Stimulated activated CD8-positive, alpha-beta memory T cell treated with anti-CD3 and anti-CD28 coated beads, Interleukin-12 subunit alpha, Interleukin-12 subunit beta, amount 100 ng/mL, for 1 hour (primary cell): Measurements from ENCODE around the gene SRC.

Experiments
- DNase-seq: peaks from one replicate; pipeline ENCODE4 v3.0.0-alpha.2; 2020; ENCODE audit warnings: low read depth

The SRC gene

DNA sequence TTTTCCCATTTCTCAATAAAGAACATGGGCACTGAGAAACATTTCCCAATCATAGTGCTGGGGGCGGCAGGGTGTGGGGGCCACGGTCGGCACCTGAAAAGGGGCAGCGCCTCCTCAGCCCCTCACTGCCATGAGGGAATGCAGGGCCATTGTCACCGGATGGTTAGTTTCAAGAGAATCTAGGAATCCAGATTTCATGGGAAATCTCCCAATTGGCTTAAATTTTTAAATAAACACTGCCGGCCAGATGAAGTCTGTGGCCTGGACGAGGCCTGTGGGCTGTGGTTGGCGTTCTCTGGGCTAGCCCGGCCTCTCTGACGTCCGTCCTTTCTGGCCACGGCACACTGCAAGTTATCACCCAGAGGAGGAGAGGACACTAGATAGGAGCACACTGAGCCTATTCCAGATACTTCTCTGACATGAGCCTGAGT is 30.9 kb upstream of the SRC start:
- DNase-seq, result no peak

GRCh38 chr20:37315452-37316110 is 30.4 kb upstream of the SRC start:
- DNase-seq, result no peak

DNA sequence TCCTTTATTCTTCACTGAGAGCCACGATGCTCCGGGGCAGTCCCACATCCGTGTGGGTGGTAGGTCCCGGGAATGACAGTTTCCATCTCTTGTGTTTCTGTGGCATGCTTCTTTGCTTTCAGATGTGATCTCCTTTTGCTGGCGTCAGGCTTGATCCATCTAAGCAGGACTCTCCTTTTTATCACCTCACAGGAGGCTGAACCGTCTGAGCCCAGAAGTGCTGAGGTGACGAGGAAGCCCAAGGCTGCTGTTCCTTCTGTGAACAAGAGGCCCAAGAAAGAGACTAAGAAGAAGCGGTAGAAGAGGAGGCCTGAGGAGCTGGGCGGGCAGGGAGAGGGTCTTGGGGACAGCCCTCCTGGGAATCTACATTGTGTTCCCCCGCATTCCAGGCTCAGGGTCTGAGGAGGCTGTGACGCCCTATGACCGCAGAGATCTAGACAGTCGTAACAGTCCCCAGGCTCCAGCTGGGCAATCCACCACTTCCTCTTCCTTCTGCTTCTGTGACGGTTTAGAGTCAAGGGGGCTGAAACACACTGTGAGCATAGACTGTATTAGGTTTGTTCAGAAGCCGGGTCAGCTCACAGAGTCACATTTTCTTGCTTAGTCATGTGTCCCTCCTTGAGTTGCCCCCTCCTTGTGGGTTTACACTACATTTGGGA is 29.7 kb upstream of the SRC start:
- DNase-seq, result no peak

- no peak for DNase-seq
Measured at GRCh38 chr20:37316775-37317170, 29.2 kb upstream of the SRC start.

DNA sequence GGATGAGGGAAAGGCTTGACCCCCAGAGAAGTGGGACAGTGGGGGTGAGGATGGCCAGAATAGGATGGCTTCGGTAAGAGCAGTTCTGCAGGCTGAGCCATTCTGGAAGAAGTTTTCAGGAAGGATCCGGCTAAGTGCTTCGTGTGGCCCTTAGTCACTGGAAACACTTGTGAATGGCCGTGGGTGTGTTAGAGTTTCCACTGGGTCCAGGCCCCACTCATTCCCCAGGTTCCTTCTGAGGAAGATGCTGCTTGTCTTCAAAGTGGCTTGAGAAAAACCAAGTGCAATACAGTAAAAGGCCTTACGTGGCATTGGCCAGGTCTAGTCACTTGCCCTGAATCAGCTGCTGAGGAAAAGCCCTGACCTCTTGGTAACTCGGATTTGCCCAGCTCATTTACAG is 28.6 kb upstream of the SRC start:
- DNase-seq, result no peak

GRCh38 chr20:37317994-37318640 is 27.8 kb upstream of the SRC start:
- DNase-seq, result no peak

DNA sequence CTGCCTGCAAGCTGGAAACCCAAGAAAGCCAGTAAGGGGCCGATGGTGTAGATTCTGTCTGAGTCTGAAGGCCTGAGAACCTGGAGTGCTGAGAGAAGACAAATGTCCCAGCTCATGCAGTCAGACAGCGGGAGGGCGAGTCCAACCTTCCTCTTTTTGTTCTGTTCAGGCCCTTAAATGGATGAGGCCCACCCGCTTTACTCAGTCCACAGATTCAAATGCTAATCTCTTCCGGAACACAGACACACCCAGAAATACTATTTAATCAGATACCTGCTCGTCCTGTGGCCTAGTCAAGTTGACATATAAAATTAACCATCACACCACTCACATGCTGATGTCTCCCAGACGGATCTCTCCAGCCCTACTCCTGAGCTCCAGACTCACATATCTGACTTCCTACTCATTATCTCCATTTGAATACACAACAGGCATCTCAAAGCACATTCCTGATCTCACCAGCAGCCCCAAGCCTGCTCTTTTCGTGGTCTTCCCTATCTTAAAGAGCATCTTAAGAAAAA is 26.7 kb upstream of the SRC start:
- DNase-seq, result no peak

DNA sequence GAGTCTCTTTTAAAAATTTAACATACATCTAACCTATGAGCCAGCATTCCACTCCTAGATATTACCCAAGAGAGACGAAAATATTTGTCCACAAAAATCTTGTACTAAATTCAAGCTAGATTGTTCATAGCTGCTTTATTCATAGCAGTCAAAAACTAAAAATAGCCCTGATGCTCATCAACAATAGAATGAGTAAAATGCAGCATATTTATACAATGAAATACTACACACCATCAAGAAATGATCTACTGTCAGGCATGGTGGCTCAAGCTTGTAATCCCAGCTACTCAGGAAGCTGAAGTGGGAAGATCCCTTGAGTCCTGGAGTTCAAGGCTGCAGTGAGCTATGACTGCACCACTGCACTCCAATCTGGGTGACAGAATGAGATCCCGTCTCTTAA is 22.0 kb upstream of the SRC start:
- DNase-seq, result no peak

DNA sequence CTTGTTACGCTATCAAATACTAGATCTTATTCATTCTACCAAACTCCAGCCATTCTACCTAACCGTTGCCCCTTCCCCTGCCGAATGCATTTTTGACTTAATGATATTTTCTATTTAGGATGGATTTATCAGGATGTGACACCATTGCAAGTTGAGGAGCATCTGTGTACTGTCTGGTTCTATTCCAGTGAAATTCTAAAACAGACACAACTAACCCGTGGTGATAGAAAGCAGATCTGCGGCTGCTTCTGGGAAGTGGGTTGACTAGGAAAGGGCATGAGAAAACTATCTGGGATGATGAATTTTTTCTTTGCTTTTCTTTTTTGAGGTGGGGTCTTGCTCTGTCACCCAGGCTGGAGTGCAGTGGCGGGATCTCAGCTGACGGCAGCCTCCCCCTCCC is 20.7 kb upstream of the SRC start:
- no peak for DNase-seq

GRCh38 chr20:37326666-37327065 is 19.3 kb upstream of the SRC start:
- DNase-seq, result no peak

GRCh38 chr20:37327748-37328147 is 18.2 kb upstream of the SRC start:
- DNase-seq, result no peak

GRCh38 chr20:37328149-37328945 is 17.6 kb upstream of the SRC start:
- no peak for DNase-seq

GRCh38 chr20:37329481-37330165 is 16.3 kb upstream of the SRC start:
- no peak for DNase-seq

DNA sequence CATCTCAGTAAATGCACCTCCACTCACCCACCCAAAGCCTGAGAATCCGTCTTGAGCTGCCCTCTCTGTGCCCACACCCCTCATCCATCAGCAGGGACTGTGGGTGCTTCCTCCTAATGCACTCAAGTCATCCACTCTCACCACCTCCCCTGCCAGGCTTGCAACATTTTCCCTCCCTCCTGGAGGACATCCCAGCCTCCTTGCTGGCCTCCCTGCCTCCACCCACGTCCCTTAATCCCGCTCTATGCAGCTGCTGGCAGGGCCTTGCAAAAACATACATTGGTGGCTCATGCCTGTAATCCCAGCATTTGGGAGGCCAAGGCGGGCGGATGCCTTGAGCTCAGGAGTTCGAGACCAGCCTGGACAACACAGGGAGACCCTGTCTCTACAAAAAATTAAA is 15.6 kb upstream of the SRC start:
- DNase-seq, result no peak

- DNase-seq, result no peak
Measured at GRCh38 chr20:37331060-37331857, 14.7 kb upstream of the SRC start.

DNA sequence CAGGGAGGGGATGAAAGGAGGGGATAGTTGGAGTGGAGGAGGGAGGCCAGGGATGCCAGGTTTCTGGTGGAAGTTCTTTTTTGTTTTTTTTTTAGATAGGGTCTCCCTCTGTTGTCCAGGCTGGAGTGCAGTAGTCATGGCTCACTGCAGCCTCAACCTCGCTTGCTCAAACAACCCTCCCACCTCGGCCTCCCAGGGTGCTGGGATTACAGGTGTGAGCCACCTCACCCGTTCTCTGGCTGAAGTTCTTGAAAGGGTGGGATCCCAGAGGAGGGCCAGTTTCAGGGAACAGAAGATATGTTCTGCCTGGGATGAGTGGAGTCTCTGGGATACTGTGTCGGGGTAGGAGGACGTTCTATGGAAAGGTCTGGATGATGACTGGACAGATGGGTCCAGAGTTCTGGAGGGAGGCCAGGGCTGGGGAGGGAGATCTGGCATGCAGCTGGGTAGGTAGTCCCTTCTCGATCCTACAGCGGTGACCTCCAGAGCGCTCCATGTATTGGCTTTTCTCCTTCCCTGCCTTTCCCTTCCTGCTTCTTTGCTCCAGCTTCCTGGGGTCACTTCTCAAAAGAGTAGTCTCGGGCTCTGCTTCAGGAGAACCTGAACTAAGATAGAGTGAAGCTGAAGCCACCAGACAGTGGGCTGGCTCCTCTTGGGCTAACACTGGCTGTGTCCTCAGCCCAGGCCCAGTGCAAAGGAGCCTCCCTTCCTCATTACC is 12.7 kb upstream of the SRC start:
- DNase-seq, result no peak

GRCh38 chr20:37333848-37334318 is 12.1 kb upstream of the SRC start:
- no peak for DNase-seq

GRCh38 chr20:37334450-37334849 is 11.5 kb upstream of the SRC start:
- no peak for DNase-seq

DNA sequence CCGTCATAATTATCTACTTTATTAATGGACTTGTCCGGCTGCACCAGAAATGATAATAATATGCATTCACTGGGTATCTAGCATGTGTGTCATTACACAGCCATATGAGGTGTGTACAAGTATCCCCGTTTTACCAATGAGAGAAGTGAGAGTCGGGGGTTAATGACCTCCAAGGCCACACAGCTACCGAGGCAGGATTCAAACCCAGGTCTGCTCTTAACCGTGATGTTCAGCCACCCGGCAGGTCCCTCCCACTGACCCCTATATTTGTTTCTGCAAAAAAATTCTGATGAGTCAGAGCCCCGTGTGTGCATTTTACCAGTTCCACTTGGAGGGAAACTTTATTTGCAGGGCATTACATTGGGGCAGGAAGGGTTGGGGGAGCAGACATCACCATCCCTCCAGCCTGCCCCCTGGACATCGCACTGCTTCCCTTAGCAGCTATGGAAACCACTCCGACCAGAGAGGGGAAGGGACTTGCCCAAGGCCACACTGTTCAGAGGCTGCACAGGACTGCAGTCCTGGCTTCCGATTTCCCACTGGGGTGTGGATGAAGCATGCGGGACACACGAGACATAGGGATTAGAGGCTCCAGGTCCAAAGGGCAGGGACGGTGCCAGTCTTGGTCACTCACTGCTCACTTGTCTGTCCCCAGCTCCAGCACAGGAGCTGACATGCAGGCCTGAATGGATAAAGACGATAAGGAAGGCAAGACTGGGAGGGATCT is 10.1 kb upstream of the SRC start:
- no peak for DNase-seq
